ENCODE results near the gene PLCB4.

The PLCB4 gene

GRCh38 chr20:9230406-9230805 lies 161.5 kb downstream of the PLCB4 start:
- no peak for FAIRE-seq

GRCh38 chr20:9233804-9234203 lies 164.9 kb downstream of the PLCB4 start:
- no peak for FAIRE-seq

- no peak for FAIRE-seq
These were observed 166.6 kb downstream of the PLCB4 start for GRCh38 chr20:9235518-9235917.

GRCh38 chr20:9236458-9236857 lies 167.6 kb downstream of the PLCB4 start:
- FAIRE-seq, result no peak

- no peak for FAIRE-seq
These were observed 172.4 kb downstream of the PLCB4 start for GRCh38 chr20:9241232-9241692.

- FAIRE-seq, result no peak
These were observed 173.0 kb downstream of the PLCB4 start for GRCh38 chr20:9241721-9242427.

- FAIRE-seq, result no peak
These were observed 175.1 kb downstream of the PLCB4 start for GRCh38 chr20:9243986-9244385.

GRCh38 chr20:9244811-9245210 lies 175.9 kb downstream of the PLCB4 start:
- no peak for FAIRE-seq

- no peak for FAIRE-seq
These were observed 177.8 kb downstream of the PLCB4 start for GRCh38 chr20:9246731-9247130.

GRCh38 chr20:9250511-9250910 lies 181.6 kb downstream of the PLCB4 start:
- no peak for FAIRE-seq

GRCh38 chr20:9253006-9253539 lies 184.2 kb downstream of the PLCB4 start:
- FAIRE-seq, result no peak

- FAIRE-seq, result no peak
These were observed 186.3 kb downstream of the PLCB4 start for GRCh38 chr20:9255171-9255570.

- FAIRE-seq, result no peak
These were observed 187.5 kb downstream of the PLCB4 start for GRCh38 chr20:9256393-9256792.

- no peak for FAIRE-seq
These were observed 190.0 kb downstream of the PLCB4 start for GRCh38 chr20:9258901-9259300.

GRCh38 chr20:9260027-9260426 lies 191.1 kb downstream of the PLCB4 start:
- no peak for FAIRE-seq

- FAIRE-seq, result no peak
These were observed 192.9 kb downstream of the PLCB4 start for GRCh38 chr20:9261781-9262180.

- FAIRE-seq, result no peak
These were observed 193.8 kb downstream of the PLCB4 start for GRCh38 chr20:9262653-9263194.

GRCh38 chr20:9269280-9269971 lies 200.5 kb downstream of the PLCB4 start:
- FAIRE-seq, result no peak

GRCh38 chr20:9270831-9271230 lies 201.9 kb downstream of the PLCB4 start:
- FAIRE-seq, result no peak

- no peak for FAIRE-seq
These were observed 208.1 kb downstream of the PLCB4 start for GRCh38 chr20:9276966-9277468.

- FAIRE-seq, result no peak
These were observed 211.1 kb downstream of the PLCB4 start for GRCh38 chr20:9279918-9280401.

GRCh38 chr20:9280666-9281065 lies 211.8 kb downstream of the PLCB4 start:
- no peak for FAIRE-seq

GRCh38 chr20:9281803-9282202 lies 212.9 kb downstream of the PLCB4 start:
- FAIRE-seq, result no peak

- FAIRE-seq, result no peak
These were observed 216.7 kb downstream of the PLCB4 start for GRCh38 chr20:9285617-9286016.
